C4-2B (cell line): Measurements from ENCODE around the gene NFE2L2.

ENCODE experiments used
- H3K27ac ChIP-seq: fragments of 450-650 bp; 2 replicates; pipeline ENCODE4 v1.5.1; 2017
- ZFX ChIP-seq: fragments of 450-650 bp; IDR thresholded peaks from 2 replicates; pipeline ENCODE4 v1.6.1; 2017
- TF ChIP-seq, protein P1 (sequence below): fragments of 450-650 bp; conservative IDR thresholded peaks from 2 replicates; pipeline ENCODE4 v1.5.1; 2017; ENCODE audit warnings: mild to moderate bottlenecking

NFE2L2 gene

DNA sequence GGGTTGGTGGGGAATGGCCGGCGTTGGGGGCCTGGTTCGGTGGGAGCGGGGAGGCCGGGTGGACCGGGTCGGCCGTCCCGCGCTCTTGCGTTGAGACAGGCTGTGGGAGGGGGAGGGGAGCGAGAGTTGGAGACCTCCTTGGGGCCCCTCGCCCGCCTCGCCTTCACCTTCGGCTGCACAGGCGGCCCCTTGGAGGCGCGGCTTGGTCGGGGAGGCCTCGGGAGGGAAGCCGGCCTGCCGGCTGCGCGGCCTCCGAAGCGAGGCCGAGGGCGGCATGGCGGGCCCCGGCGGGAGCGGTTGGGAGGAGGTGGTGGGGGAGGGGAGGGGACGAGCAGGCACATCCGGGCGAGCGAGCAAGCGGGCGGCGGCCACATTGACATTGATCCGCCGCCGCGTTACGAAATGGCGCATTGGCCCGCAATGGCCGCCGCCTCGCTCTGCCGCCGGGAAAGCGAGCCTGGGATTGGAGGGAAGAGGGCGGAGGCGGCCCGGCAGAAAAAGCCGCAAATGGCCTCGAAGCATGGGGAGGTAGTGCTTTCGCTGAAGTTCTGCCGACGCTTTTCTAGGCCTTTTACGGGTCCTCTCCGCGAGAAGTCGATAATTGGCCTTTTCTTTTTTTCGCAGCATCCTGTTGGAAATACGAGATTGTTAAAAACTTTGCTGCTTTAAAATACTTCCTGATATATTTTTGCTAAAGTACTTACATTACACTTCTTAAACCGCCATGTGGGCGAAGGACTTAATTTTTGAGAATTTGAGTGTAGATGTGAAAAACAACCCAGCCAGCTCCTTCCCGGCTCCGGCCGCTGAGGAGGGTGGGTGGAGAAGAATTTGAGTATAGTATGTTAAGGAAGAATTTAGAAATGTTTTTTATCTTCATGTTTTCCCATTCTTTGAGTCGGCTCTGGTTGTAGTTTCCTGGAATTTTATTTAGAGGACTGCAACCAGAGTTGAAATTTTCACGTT lies 51.4 kb downstream of the NFE2L2 start:
- H3K27ac ChIP-seq, result peak overlapping the region; percentile 99
- TF ChIP-seq, protein P1, sequence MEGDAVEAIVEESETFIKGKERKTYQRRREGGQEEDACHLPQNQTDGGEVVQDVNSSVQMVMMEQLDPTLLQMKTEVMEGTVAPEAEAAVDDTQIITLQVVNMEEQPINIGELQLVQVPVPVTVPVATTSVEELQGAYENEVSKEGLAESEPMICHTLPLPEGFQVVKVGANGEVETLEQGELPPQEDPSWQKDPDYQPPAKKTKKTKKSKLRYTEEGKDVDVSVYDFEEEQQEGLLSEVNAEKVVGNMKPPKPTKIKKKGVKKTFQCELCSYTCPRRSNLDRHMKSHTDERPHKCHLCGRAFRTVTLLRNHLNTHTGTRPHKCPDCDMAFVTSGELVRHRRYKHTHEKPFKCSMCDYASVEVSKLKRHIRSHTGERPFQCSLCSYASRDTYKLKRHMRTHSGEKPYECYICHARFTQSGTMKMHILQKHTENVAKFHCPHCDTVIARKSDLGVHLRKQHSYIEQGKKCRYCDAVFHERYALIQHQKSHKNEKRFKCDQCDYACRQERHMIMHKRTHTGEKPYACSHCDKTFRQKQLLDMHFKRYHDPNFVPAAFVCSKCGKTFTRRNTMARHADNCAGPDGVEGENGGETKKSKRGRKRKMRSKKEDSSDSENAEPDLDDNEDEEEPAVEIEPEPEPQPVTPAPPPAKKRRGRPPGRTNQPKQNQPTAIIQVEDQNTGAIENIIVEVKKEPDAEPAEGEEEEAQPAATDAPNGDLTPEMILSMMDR, result no peak
- TF ChIP-seq ZFX, result peak; percentile 85

DNA sequence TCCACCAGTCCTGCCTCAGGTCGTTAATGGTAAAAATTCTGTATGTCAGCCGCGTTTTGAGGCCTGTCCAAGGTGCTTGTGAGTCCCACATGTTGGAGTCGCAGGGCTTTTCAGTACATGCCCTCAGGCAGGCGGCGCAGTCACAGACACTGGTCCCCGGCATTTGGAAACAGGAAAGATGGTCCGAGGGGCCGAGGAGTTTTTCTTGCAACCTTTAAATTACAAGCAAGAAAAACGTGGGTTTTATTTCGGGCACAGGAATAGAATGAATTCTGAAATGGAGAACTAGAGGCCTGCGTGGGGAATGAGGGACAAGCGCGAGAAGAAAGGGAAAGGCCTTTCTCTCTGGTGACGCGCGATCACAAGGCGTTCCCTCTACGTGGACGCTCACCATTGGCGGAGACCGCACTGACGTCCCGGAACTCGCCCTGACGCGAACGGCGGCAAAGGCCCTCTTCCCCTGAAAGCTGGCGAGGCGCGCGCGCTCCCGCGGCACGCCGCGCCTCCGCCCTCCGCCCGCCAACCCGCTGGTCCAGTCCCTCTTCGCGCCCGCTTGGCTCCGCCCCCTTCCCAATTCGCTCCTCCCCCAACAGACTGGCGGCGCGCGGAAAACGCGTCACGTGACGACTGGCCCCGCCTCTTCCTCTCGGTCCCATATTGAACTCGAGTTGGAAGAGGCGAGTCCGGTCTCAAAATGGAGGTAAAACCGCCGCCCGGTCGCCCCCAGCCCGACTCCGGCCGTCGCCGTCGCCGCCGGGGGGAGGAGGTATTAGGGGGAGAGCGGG lies 52.2 kb downstream of the NFE2L2 start, which contains the start of gene HNRNPA3:
TSS of gene HNRNPA3 (plus strand) at position 689 of the 785 bp plus-strand sequence. CDS start at position 695, 6 bp downstream.
- TF ChIP-seq, protein P1, result no peak; the same call in 1 of the 2 replicates
- no peak for TF ChIP-seq ZFX
- H3K27ac ChIP-seq, result peak within 1 kb of the TSS; percentile 99

DNA sequence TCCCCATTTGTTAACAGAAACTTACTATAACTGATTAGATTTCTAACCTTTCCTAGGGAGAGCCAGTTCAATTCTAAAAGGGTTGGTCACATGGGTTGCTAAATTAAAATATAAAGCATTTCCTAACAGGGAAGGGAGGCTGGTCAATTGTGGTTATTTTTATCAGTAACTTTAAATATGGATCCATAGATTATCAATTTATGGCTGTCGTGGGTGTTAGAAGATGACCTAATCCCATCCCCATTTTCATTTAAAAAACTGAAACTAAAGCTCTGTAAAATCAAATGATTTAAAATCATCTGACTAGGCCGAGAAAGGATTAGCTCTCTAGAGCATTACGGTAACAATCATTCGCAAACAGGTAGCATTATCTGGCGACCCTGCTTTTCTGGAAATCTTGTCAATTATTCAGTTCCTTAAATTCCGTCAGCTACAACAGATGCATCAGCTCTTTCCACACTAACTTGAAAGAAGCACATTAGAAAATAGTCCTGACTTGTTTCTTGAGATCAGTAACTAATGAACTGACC lies 52.9 kb downstream of the NFE2L2 start:
- TF ChIP-seq, protein P1, result no peak
- no peak for TF ChIP-seq ZFX
- peak overlapping the region; percentile 99 for H3K27ac ChIP-seq

DNA sequence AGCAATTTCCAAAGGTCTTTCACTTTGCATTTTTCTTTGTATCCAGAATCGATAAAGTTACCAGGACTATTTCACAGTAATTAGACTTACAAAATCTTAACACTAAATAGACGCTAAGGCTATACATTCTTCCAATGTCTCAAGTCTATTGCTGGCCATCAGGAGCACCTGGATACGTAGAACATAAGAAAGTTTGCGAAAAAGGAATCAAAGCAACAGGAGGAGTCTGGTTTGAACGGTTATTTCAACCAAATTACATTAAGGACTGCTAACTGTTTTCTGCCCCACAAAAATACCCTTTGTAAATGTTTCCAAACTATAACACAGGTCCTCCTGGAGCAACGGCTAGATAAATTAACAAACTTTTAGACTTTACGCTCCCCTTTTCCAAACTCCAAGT lies 53.4 kb downstream of the NFE2L2 start:
- no peak for TF ChIP-seq ZFX
- TF ChIP-seq, protein P1, result no peak
- no peak overlapping the region for H3K27ac ChIP-seq

DNA sequence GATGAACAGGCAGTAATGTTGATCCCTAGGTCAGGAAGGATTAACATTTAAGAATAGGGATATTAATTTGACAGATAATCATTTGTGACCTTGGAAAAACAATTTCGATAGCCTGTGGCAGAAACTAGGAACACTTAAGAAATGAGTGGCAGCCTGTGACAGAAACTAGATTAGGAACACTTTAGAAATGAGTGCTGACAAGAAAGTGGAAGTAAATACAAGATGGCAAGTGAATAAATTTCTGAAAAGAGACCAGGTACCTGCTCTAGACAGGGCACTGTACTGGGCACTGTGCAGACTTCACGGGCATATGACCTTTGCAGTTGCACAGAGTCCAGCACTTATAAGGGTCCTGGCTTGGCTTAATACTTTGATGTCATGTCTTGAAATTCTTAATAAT lies 57.4 kb downstream of the NFE2L2 start:
- H3K27ac ChIP-seq, result no peak overlapping the region
- TF ChIP-seq, protein P1, result no peak
- no peak for TF ChIP-seq ZFX

DNA sequence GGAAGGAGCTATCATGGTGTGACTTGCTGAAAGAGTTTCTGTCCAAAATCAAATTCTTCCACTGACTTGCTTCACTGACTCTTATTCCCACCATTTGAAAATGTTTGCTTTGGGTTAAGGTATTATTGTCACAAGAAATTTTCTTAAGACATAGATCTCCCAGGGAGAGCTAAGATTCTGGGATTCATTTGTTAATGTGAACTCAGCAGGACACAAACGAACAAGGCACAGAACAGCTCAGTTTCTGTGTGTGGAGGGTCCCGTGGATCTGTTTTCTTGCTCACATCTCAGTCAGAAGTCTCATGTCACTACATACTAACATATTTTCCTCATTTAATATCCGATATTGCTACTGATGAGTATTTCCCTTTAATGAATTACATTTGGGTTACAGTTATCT lies 60.1 kb downstream of the NFE2L2 start:
- TF ChIP-seq ZFX, result no peak
- TF ChIP-seq, protein P1, result no peak

More for the DNA sequence above, 60.1 kb downstream of the NFE2L2 start:
- H3K27ac ChIP-seq, result no peak overlapping the region
